ENCODE data around the gene SLC22A5. TPM values are rescaled to one million over a fixed set of nuclear protein-coding genes. Genes with fewer than 3 reads are reported as not detected.

The SLC22A5 gene
- total and polyA plus RNA-seq, 2 donors (not counting 1 experiment from before 2014, with no cell fraction given) = 5.7 to 12.9 TPM

DNA sequence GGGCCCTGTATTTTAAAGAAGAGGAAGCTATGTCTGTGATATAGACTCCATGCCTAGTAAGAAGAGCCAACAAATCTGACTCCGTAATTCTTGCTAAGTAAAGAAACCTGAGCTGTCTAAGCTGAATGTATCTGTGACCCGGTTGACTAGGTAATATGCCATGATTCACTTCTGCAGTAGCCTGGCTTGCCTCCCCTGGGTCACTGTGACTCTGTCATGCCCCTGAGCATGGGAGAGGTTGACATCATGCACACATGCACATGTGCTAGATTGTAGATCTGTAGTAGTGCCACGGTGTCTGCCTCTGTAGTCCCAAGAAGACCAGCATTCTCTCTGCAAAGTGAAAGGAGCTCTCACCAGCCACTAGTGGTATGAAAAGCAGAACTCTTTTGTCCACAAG lies 9.1 kb downstream of the SLC22A5 start:
- Histone ChIP-seq H3K4me1 (ENCODE audit: control insufficient read depth in 2 of 2, insufficient read depth in 2 of 2, low read length in 2 of 2) (no peaks in the 10 kb centered on the region), H3K27me3 (replicated peaks in 1 of 4; ENCODE audit: control extremely low read depth in 1 of 4, control insufficient read depth in 3 of 4, insufficient read depth in 4 of 4, low read length in 3 of 4) (no peaks in the 10 kb centered on the region), H3K27ac (ENCODE audit: low read length in 2 of 2) (no peak overlapping the region), H3K9ac (ENCODE audit: low read length) (no peak overlapping the region), H3K4me2 (replicated peaks; ENCODE audit: low read depth, low read length, poor library complexity, severe bottlenecking) (no peak overlapping the region), H3K4me3 (ENCODE audit: control extremely low read depth in 1 of 5, extremely low read depth in 1 of 5, insufficient read depth in 1 of 5, low read depth in 2 of 5, low read length in 4 of 5) (no peak overlapping the region), H2AFZ (ENCODE audit: insufficient read depth, low read depth, low read length, poor library complexity, severe bottlenecking) (no peak overlapping the region), H3K79me2 (ENCODE audit: control insufficient read depth, insufficient read depth, low read length) (no peaks in the 10 kb centered on the region), H3K9me3 (ENCODE audit: control extremely low read depth in 1 of 3, control insufficient read depth in 2 of 3, insufficient read depth in 1 of 3, low read length in 2 of 3) (no peaks in the 10 kb centered on the region), H4K20me1 (ENCODE audit: control insufficient read depth, insufficient read depth, low read length, poor library complexity, severe bottlenecking) (no peaks in the 10 kb centered on the region), H3K36me3 (replicated peaks in 1 of 2; ENCODE audit: control extremely low read depth in 1 of 2, control insufficient read depth in 1 of 2, extremely low read depth in 1 of 2, insufficient read depth in 2 of 2, low read length in 1 of 2) (no peaks in the 10 kb centered on the region)
- DNase-seq (no peak), ATAC-seq (ENCODE audit: low read depth) (peak; percentile 56)
- Mint-ChIP-seq H3K27ac (no peak overlapping the region), H3K9me3 (ENCODE audit: insufficient read depth) (no peaks in the 10 kb centered on the region), H3K4me3 (no peak overlapping the region), H3K27me3 (no peaks in the 10 kb centered on the region), H3K4me1 (no peaks in the 10 kb centered on the region)
- ChIA-PET POLR2A (no interaction called here), CTCF (interaction anchor here (0.6 to 19.9 kb wide), 4 partner anchors 100 to 735 kb away, joined by 3 to 528 read pairs (median 4); no protein-coding TSS in a partner anchor)
- WGBS (ENCODE audit: insufficient coverage) = 98% methylated on average over 3 of the region's 3 CpGs
- TF ChIP-seq, protein P1, sequence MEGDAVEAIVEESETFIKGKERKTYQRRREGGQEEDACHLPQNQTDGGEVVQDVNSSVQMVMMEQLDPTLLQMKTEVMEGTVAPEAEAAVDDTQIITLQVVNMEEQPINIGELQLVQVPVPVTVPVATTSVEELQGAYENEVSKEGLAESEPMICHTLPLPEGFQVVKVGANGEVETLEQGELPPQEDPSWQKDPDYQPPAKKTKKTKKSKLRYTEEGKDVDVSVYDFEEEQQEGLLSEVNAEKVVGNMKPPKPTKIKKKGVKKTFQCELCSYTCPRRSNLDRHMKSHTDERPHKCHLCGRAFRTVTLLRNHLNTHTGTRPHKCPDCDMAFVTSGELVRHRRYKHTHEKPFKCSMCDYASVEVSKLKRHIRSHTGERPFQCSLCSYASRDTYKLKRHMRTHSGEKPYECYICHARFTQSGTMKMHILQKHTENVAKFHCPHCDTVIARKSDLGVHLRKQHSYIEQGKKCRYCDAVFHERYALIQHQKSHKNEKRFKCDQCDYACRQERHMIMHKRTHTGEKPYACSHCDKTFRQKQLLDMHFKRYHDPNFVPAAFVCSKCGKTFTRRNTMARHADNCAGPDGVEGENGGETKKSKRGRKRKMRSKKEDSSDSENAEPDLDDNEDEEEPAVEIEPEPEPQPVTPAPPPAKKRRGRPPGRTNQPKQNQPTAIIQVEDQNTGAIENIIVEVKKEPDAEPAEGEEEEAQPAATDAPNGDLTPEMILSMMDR (IDR thresholded peaks at IDR 0.05) = no peak
- no peak for TF ChIP-seq EZH2 (IDR thresholded peaks at IDR 0.05; ENCODE audit: borderline replicate concordance, insufficient read depth, low read depth, low read length, poor library complexity, severe bottlenecking)
- intact Hi-C loops (cut with micrococcal nuclease) = no loop called here

DNA sequence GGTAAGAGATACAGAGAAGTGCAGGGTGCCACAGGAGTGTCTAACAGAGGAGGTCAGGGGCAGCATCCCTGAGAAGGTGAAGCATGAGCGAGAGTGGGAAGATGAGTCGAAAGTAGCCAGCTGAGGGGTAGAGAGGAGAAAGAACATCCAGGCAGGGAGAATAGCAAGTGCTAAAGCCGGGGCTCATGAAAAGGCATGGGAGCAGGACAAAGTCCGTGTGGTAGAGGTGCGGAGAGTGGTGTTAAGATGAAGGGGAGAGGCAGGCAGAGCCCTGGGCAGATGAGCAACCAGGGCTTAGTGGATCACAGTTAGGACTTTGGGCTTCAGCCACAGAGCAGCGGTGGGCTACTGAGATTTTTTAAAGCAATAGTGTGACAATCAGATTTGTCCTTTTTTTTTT lies 10.5 kb downstream of the SLC22A5 start:
- intact Hi-C loops (cut with micrococcal nuclease) = no loop called here
- H3K4me3 Mint-ChIP-seq = no peak overlapping the region
- H3K9me3 ChIP-seq (ENCODE audit: control extremely low read depth in 1 of 3, control insufficient read depth in 2 of 3, insufficient read depth in 1 of 3, low read length in 2 of 3) = no peaks in the 10 kb centered on the region
- CTCF ChIA-PET = interaction anchor here (1.7 to 19.9 kb wide), 2 partner anchors 121 to 440 kb away, joined by 4 to 528 read pairs; no protein-coding TSS in a partner anchor
- no peaks in the 10 kb centered on the region for H3K27me3 Mint-ChIP-seq
- H3K9ac ChIP-seq (ENCODE audit: low read length) = no peak overlapping the region
- no peak overlapping the region for H3K27ac Mint-ChIP-seq
- ATAC-seq (ENCODE audit: low read depth) (no peak), DNase-seq (no peak)
- H3K4me2 ChIP-seq (replicated peaks; ENCODE audit: low read depth, low read length, poor library complexity, severe bottlenecking) = no peak overlapping the region
- peaks cover under 1% of the 10 kb centered on the region in 2 donors for H3K4me1 ChIP-seq (ENCODE audit: control insufficient read depth in 2 of 2, insufficient read depth in 2 of 2, low read length in 2 of 2)
- POLR2A ChIA-PET = no interaction called here
- no peak overlapping the region for H2AFZ ChIP-seq (ENCODE audit: insufficient read depth, low read depth, low read length, poor library complexity, severe bottlenecking)
- no peak overlapping the region for H3K4me3 ChIP-seq (ENCODE audit: control extremely low read depth in 1 of 5, extremely low read depth in 1 of 5, insufficient read depth in 1 of 5, low read depth in 2 of 5, low read length in 4 of 5)
- no peaks in the 10 kb centered on the region for H4K20me1 ChIP-seq (ENCODE audit: control insufficient read depth, insufficient read depth, low read length, poor library complexity, severe bottlenecking)
- H3K4me1 Mint-ChIP-seq = peaks cover under 1% of the 10 kb centered on the region
- WGBS (ENCODE audit: insufficient coverage) = 98% methylated on average over 5 of the region's 6 CpGs
- no peaks in the 10 kb centered on the region for H3K9me3 Mint-ChIP-seq (ENCODE audit: insufficient read depth)
- H3K27me3 ChIP-seq (replicated peaks in 1 of 4; ENCODE audit: control extremely low read depth in 1 of 4, control insufficient read depth in 3 of 4, insufficient read depth in 4 of 4, low read length in 3 of 4) = no peaks in the 10 kb centered on the region
- TF ChIP-seq EZH2 (IDR thresholded peaks at IDR 0.05; ENCODE audit: borderline replicate concordance, insufficient read depth, low read depth, low read length, poor library complexity, severe bottlenecking) = no peak
- TF ChIP-seq, protein P1 (IDR thresholded peaks at IDR 0.05) = no peak
- no peaks in the 10 kb centered on the region for H3K79me2 ChIP-seq (ENCODE audit: control insufficient read depth, insufficient read depth, low read length)
- no peaks in the 10 kb centered on the region for H3K36me3 ChIP-seq (replicated peaks in 1 of 2; ENCODE audit: control extremely low read depth in 1 of 2, control insufficient read depth in 1 of 2, extremely low read depth in 1 of 2, insufficient read depth in 2 of 2, low read length in 1 of 2)
- H3K27ac ChIP-seq (ENCODE audit: low read length in 2 of 2) = no peak overlapping the region
